Esophagus mucosa (tissue), 1 donor: ENCODE measurements around the gene THSD7A. TPM values are rescaled to one million over a fixed set of nuclear protein-coding genes. Genes with fewer than 3 reads are reported as not detected.

ENCODE experiments used
- ATAC-seq: fragments of 200-7000 bp; cut with Tn5 transposase; one replicate; pipeline ENCODE4 v1.9.1; 2020
- total RNA-seq: library from RNA; stranded (reverse); gene quantifications from one replicate; pipeline ENCODE4 v1.2.4, GENCODE V29; 2023
- donor health status: DM: yes; HTN: yes; CAD: no.

THSD7A gene
- total RNA-seq, 1 donor from 2014 or later = 1.00 TPM

GRCh38 chr7:11517853-11518252, 314.1 kb downstream of the THSD7A start:
- no peak for ATAC-seq

GRCh38 chr7:11516328-11516727, 315.7 kb downstream of the THSD7A start:
- no peak for ATAC-seq

- no peak for ATAC-seq
Measured at GRCh38 chr7:11513460-11513859, 318.5 kb downstream of the THSD7A start.

GRCh38 chr7:11507929-11508328, 324.1 kb downstream of the THSD7A start:
- no peak for ATAC-seq

GRCh38 chr7:11506417-11506816, 325.6 kb downstream of the THSD7A start:
- ATAC-seq = no peak

GRCh38 chr7:11505471-11505985, 326.5 kb downstream of the THSD7A start:
- ATAC-seq = no peak

GRCh38 chr7:11492307-11492706, 339.7 kb downstream of the THSD7A start:
- no peak for ATAC-seq

GRCh38 chr7:11491811-11492210, 340.2 kb downstream of the THSD7A start:
- ATAC-seq = no peak

GRCh38 chr7:11489280-11489679, 342.7 kb downstream of the THSD7A start:
- no peak for ATAC-seq

GRCh38 chr7:11486271-11486670, 345.7 kb downstream of the THSD7A start:
- no peak for ATAC-seq

GRCh38 chr7:11485636-11486035, 346.4 kb downstream of the THSD7A start:
- ATAC-seq = no peak

- ATAC-seq = no peak
Measured at GRCh38 chr7:11480143-11480542, 351.9 kb downstream of the THSD7A start.

GRCh38 chr7:11478882-11479281, 353.1 kb downstream of the THSD7A start:
- no peak for ATAC-seq

- no peak for ATAC-seq
Measured at GRCh38 chr7:11478426-11478825, 353.6 kb downstream of the THSD7A start.

GRCh38 chr7:11474902-11475585, 357.0 kb downstream of the THSD7A start:
- no peak for ATAC-seq

- no peak for ATAC-seq
Measured at GRCh38 chr7:11473807-11474424, 358.1 kb downstream of the THSD7A start.

GRCh38 chr7:11473220-11473619, 358.8 kb downstream of the THSD7A start:
- no peak for ATAC-seq

GRCh38 chr7:11472646-11473045, 359.4 kb downstream of the THSD7A start:
- ATAC-seq = no peak

- no peak for ATAC-seq
Measured at GRCh38 chr7:11471255-11471654, 360.7 kb downstream of the THSD7A start.

GRCh38 chr7:11469028-11469745, 362.8 kb downstream of the THSD7A start:
- ATAC-seq = no peak

- no peak for ATAC-seq
Measured at GRCh38 chr7:11466517-11467105, 365.4 kb downstream of the THSD7A start.

GRCh38 chr7:11464624-11465023, 367.4 kb downstream of the THSD7A start:
- ATAC-seq = no peak

- ATAC-seq = no peak
Measured at GRCh38 chr7:11461946-11462345, 370.1 kb downstream of the THSD7A start.
